ENCODE measurements around the gene TRAK2.

DNA sequence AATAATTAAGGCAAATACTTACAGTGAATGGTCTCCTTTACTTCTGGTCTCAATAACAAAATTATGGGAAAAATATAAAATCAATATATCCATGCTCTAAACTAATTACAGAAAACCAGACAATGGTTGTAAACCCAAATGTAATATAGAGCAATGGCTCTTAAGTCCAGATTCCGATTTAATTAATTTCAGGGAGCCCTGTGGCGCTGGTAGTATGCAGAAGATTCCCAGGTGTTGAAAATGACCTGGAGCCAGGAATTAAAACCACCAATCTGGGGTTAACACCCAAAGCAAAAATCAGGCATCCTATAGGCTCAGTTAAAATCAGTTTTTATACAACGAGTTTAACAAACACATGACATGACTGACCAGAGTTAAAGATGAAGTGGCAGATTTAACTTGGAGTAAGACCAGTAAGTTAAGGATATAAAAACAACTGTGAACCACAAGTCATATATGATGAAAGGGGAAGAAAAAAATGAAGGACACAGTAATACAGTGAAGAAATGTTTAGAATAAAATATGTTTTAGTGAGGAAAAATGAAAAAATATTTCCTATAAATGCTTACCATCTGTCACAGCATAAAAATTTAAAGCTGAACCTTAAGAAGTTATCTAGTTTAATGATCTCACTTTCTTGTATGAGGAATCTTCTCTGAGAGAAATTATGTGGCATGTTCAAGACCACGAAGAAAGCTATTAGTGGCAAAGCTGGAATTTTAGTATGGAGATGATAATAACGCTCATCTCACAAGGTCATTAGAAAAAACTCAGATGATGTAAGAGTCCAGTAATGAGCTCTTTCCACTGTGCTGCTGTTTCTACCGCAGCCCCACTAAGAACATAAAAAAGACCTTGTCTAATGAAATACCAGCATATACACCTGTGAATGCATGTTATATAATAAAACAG lies 48.4 kb downstream of the TRAK2 start:
- TF ChIP-seq KDM4B (IDR thresholded peaks at IDR 0.05; ENCODE audit: borderline replicate concordance in 2 of 2, low read depth in 1 of 2) (no peak), NFIX (CRISPR knock-in tag; IDR thresholded peaks at IDR 0.05; ENCODE audit: low read depth) (no peak), SIN3A (IDR thresholded peaks at IDR 0.05; ENCODE audit: borderline replicate concordance in 2 of 2, control insufficient read depth in 1 of 2, low read depth in 2 of 2, low read length in 2 of 2) (no peak), POLR2AphosphoS5 (IDR thresholded peaks at IDR 0.05; ENCODE audit: control insufficient read depth, insufficient read depth, low read depth, low read length) (no peak), KAT7 (CRISPR knock-in tag; IDR thresholded peaks at IDR 0.05; ENCODE audit: borderline replicate concordance) (no peak), MYNN (IDR thresholded peaks at IDR 0.05) (no peak), MYNN (CRISPR knock-in tag; IDR thresholded peaks at IDR 0.05) (no peak), KDM1A (IDR thresholded peaks at IDR 0.05) (no peak)
- TF ChIP-seq, protein P1, sequence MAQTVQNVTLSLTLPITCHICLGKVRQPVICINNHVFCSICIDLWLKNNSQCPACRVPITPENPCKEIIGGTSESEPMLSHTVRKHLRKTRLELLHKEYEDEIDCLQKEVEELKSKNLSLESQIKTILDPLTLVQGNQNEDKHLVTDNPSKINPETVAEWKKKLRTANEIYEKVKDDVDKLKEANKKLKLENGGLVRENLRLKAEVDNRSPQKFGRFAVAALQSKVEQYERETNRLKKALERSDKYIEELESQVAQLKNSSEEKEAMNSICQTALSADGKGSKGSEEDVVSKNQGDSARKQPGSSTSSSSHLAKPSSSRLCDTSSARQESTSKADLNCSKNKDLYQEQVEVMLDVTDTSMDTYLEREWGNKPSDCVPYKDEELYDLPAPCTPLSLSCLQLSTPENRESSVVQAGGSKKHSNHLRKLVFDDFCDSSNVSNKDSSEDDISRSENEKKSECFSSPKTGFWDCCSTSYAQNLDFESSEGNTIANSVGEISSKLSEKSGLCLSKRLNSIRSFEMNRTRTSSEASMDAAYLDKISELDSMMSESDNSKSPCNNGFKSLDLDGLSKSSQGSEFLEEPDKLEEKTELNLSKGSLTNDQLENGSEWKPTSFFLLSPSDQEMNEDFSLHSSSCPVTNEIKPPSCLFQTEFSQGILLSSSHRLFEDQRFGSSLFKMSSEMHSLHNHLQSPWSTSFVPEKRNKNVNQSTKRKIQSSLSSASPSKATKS (CRISPR knock-in tag; IDR thresholded peaks at IDR 0.05): no peak
- TF ChIP-seq, protein P2, sequence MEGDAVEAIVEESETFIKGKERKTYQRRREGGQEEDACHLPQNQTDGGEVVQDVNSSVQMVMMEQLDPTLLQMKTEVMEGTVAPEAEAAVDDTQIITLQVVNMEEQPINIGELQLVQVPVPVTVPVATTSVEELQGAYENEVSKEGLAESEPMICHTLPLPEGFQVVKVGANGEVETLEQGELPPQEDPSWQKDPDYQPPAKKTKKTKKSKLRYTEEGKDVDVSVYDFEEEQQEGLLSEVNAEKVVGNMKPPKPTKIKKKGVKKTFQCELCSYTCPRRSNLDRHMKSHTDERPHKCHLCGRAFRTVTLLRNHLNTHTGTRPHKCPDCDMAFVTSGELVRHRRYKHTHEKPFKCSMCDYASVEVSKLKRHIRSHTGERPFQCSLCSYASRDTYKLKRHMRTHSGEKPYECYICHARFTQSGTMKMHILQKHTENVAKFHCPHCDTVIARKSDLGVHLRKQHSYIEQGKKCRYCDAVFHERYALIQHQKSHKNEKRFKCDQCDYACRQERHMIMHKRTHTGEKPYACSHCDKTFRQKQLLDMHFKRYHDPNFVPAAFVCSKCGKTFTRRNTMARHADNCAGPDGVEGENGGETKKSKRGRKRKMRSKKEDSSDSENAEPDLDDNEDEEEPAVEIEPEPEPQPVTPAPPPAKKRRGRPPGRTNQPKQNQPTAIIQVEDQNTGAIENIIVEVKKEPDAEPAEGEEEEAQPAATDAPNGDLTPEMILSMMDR (IDR thresholded peaks at IDR 0.05 in 2 of 3, conservative IDR thresholded peaks at IDR 0.05 in 1 of 3; ENCODE audit: insufficient read depth in 2 of 3, low read depth in 1 of 3, low read length in 3 of 3): no peak

Measured in K562 (cell line).